Endodermal cell (in vitro differentiated cells): ENCODE data around the gene MPP4. TPM values are rescaled to one million over a fixed set of nuclear protein-coding genes. Genes with fewer than 3 reads are reported as not detected.
"Not testable (repeated sequence)": the region's sequence is repeated elsewhere in the genome, so short reads cannot be mapped to it uniquely, and the experiment has no call there.

ENCODE experiments used
- DNase-seq: peaks from one replicate; pipeline ENCODE4 v3.0.0-alpha.2; 2017
- H3K27ac ChIP-seq: 2 replicates; pipeline ENCODE4 v1.5.1; 2013; ENCODE audit warnings: mild to moderate bottlenecking, low read depth, low read length, moderate library complexity
- H3K27me3 ChIP-seq: 2 replicates; pipeline ENCODE4 v1.6.1; 2013; ENCODE audit warnings: mild to moderate bottlenecking, low read length, moderate library complexity; ENCODE audit not compliant: insufficient read depth, control insufficient read depth, poor library complexity, severe bottlenecking
- H3K36me3 ChIP-seq: 2 replicates; pipeline ENCODE4 v1.7.0; 2013; ENCODE audit warnings: mild to moderate bottlenecking, low read length, moderate library complexity; ENCODE audit not compliant: control insufficient read depth, insufficient read depth
- H3K4me1 ChIP-seq: one replicate; pipeline ENCODE4 v1.7.0; 2013; ENCODE audit warnings: low read length; ENCODE audit not compliant: control insufficient read depth, insufficient read depth
- H3K4me3 ChIP-seq: 2 replicates; pipeline ENCODE4 v1.5.1; 2013; ENCODE audit warnings: mild to moderate bottlenecking, low read length, moderate library complexity
- H3K9ac ChIP-seq: 2 replicates; pipeline ENCODE4 v1.6.1; 2013; ENCODE audit warnings: mild to moderate bottlenecking, low read length, moderate library complexity; ENCODE audit not compliant: poor library complexity, severe bottlenecking; ENCODE audit errors: extremely low read depth
- H3K9me3 ChIP-seq: 2 replicates; pipeline ENCODE4 v1.6.1; 2013; ENCODE audit warnings: mild to moderate bottlenecking, low read length, moderate library complexity; ENCODE audit not compliant: control insufficient read depth
- H3K27ac Mint-ChIP-seq: 2 replicates; pipeline ENCODE4 v1.8.0; 2020; ENCODE audit warnings: mixed read lengths
- H3K27me3 Mint-ChIP-seq: 2 replicates; pipeline ENCODE4 v1.8.0; 2021; ENCODE audit warnings: mild to moderate bottlenecking, mixed read lengths; ENCODE audit not compliant: insufficient read depth
- H3K36me3 Mint-ChIP-seq: 2 replicates; pipeline ENCODE4 v1.8.0; 2020; ENCODE audit warnings: low read depth, mixed read lengths
- H3K4me1 Mint-ChIP-seq: 2 replicates; pipeline ENCODE4 v1.8.0; 2020; ENCODE audit warnings: mixed read lengths
- H3K4me3 Mint-ChIP-seq: 2 replicates; pipeline ENCODE4 v1.8.0; 2020; ENCODE audit warnings: mild to moderate bottlenecking, moderate library complexity, mixed read lengths
- H3K9me3 Mint-ChIP-seq: 2 replicates; pipeline ENCODE4 v1.8.0; 2020; ENCODE audit warnings: mild to moderate bottlenecking, mixed read lengths
- WGBS, 2 experiments: methylation state at CpG; one replicate each; pipeline versions ENCODE4 v1.1.5 to v1.1.7; 2013; ENCODE audit warnings: missing lambda C conversion rate in 2 of 2, mixed read lengths in 1 of 2; ENCODE audit not compliant: insufficient coverage in 1 of 2, insufficient read length in 1 of 2; 5-methylcytosine and 5-hydroxymethylcytosine counted together
- total RNA-seq, 2 donors: library from RNA; stranded (reverse); fragmentation: NEBNext Ultra II Directional in 1 of 2; extraction: Animal tissue kit (Norgen Biotek cat#: 25700) in 1 of 2; gene quantifications; 2 replicates in 1 of 2; 3 replicates in 1 of 2; pipeline ENCODE4 v1.2.1, GENCODE V29; 2021
- TF ChIP-seq, protein P1 (sequence below): fragments of 200-600 bp; sonication (generic); conservative IDR thresholded peaks from 2 replicates; pipeline ENCODE4 v1.5.0; 2021; ENCODE audit warnings: antibody characterized with exemption, mild to moderate bottlenecking

Gene MPP4
- total RNA-seq, 2 donors from 2014 or later: 0.18 TPM; not detected in 1

DNA sequence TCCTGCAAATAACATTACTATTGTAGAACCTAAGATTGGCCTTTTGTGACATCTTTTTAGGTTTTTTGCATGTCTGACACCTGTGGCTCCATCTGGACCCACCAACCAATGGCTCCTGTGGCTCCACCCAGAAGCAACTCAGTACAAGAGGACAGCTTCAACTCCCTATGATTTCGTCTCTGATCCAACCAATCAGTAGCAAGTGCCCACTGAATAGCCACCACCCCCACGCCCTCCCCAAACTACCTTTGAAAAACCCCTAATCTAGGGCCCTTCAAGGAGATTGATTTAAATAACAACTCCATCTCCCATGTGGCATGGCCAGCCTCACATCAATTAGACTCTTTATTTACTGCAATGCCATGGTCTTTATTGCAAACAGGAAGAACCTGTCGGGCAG lies 23.6 kb downstream of the MPP4 start:
- no peaks in the 10 kb centered on the region for H3K36me3 Mint-ChIP-seq
- Histone ChIP-seq H3K9ac (no peak overlapping the region), H3K27me3 (no peaks in the 10 kb centered on the region), H3K27ac (no peak overlapping the region), H3K4me1 (no peaks in the 10 kb centered on the region), H3K36me3 (no peaks in the 10 kb centered on the region), H3K9me3 (no peaks in the 10 kb centered on the region), H3K4me3 (no peak overlapping the region)
- peaks cover 8% of the 10 kb centered on the region for H3K9me3 Mint-ChIP-seq
- H3K4me3 Mint-ChIP-seq: no peak overlapping the region
- H3K27me3 Mint-ChIP-seq: no peaks in the 10 kb centered on the region
- 75 to 83% methylated on average over 3 of the region's 3 CpGs for WGBS, 2 experiments
- no peak overlapping the region for H3K27ac Mint-ChIP-seq
- TF ChIP-seq, protein P1, sequence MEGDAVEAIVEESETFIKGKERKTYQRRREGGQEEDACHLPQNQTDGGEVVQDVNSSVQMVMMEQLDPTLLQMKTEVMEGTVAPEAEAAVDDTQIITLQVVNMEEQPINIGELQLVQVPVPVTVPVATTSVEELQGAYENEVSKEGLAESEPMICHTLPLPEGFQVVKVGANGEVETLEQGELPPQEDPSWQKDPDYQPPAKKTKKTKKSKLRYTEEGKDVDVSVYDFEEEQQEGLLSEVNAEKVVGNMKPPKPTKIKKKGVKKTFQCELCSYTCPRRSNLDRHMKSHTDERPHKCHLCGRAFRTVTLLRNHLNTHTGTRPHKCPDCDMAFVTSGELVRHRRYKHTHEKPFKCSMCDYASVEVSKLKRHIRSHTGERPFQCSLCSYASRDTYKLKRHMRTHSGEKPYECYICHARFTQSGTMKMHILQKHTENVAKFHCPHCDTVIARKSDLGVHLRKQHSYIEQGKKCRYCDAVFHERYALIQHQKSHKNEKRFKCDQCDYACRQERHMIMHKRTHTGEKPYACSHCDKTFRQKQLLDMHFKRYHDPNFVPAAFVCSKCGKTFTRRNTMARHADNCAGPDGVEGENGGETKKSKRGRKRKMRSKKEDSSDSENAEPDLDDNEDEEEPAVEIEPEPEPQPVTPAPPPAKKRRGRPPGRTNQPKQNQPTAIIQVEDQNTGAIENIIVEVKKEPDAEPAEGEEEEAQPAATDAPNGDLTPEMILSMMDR: no peak
- H3K4me1 Mint-ChIP-seq: peaks cover 6% of the 10 kb centered on the region
- DNase-seq: peak; percentile 63

DNA sequence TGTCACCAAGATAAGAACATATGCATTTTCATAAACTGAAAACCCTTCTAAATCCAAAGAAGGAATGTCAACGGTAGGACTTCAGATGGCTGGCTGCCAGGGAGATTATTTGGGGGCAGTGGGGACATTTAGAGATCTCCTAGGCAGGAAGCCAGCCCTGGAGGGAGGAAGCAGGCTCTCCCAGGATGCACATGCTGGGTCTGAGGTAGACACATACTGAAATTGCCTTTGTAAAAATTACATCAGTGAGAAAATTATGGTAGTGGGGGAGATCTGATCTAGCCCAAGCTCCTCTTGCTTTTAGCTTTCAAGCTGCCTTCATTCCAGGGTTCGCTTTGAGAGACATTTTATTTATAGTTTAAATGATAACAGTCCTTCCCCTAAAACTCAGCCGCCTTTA lies 24.1 kb downstream of the MPP4 start:
- no peak overlapping the region for H3K4me3 ChIP-seq
- 86% methylated on average over 2 of the region's 3 CpGs; no CpG with 5 or more reads in 1 of the 2 experiments for WGBS, 2 experiments

DNA sequence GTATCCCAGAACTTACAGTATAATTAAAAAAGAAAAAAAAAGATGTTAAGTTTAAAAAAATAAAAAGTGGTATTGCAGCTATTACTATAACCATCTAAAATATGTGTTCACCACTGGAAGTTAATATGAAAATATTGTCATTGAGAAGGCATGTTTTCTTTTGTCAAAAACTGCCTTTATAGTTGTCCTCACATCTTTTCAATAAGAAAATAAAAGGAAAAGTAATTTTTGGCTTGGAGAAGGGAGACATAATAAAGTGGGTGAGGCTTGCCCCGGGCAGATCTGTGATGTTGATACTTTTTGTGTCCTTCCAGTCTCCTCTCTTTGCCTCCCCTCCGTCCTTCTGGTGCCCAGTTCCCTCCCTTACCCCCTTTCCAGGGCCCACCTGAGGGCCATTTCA lies 24.9 kb downstream of the MPP4 start:
- H3K4me3 Mint-ChIP-seq: no peak overlapping the region
- Histone ChIP-seq H3K9me3 (no peaks in the 10 kb centered on the region), H3K9ac (no peak overlapping the region), H3K4me1 (no peaks in the 10 kb centered on the region), H3K27me3 (no peaks in the 10 kb centered on the region), H3K27ac (no peak overlapping the region), H3K36me3 (no peaks in the 10 kb centered on the region), H3K4me3 (no peak overlapping the region)
- DNase-seq: no peak
- TF ChIP-seq, protein P1: no peak
- H3K27ac Mint-ChIP-seq: no peak overlapping the region
- H3K27me3 Mint-ChIP-seq: no peaks in the 10 kb centered on the region
- peaks cover 8% of the 10 kb centered on the region for H3K9me3 Mint-ChIP-seq
- 85 to 96% methylated on average over 2 of the region's 2 CpGs for WGBS, 2 experiments
- H3K4me1 Mint-ChIP-seq: peaks cover 6% of the 10 kb centered on the region
- H3K36me3 Mint-ChIP-seq: no peaks in the 10 kb centered on the region

More for the DNA sequence above, 24.1 kb downstream of the MPP4 start:
- Mint-ChIP-seq H3K9me3 (peaks cover 8% of the 10 kb centered on the region), H3K27ac (no peak overlapping the region), H3K4me3 (no peak overlapping the region), H3K36me3 (no peaks in the 10 kb centered on the region), H3K27me3 (no peaks in the 10 kb centered on the region), H3K4me1 (peaks cover 6% of the 10 kb centered on the region)
- TF ChIP-seq, protein P1: no peak
- Histone ChIP-seq H3K27ac (no peak overlapping the region), H3K27me3 (no peaks in the 10 kb centered on the region), H3K36me3 (no peaks in the 10 kb centered on the region), H3K4me1 (no peaks in the 10 kb centered on the region), H3K9ac (no peak overlapping the region), H3K9me3 (no peaks in the 10 kb centered on the region)
- DNase-seq: no peak

DNA sequence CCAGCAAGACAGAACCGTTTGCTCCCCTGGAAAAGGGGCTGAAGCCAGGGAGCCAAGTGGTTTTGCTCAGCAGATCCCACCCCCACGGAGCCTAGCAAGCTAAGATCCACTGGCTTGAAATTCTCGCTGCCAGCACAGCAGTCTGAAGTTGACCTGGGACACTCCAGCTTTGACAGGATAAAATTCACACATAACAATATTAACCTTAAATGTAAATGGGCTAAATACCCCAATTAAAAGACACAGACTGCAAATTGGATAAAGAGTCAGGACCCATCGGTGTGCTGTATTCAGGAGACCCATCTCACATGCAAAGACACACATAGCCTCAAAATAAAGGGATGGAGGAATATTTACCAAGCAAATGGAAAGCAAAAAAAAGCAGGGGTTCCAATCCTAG lies 27.2 kb downstream of the MPP4 start:
- not testable (repeated sequence) for H3K27ac ChIP-seq, H3K4me1 ChIP-seq, H3K9me3 Mint-ChIP-seq, H3K9me3 ChIP-seq, DNase-seq, H3K9ac ChIP-seq, H3K36me3 Mint-ChIP-seq, H3K4me1 Mint-ChIP-seq, H3K27ac Mint-ChIP-seq, H3K27me3 ChIP-seq, H3K4me3 ChIP-seq, H3K36me3 ChIP-seq, H3K4me3 Mint-ChIP-seq, H3K27me3 Mint-ChIP-seq
- 68 to 100% methylated on average over 1 to 4 of the region's 4 CpGs for WGBS, 2 experiments
